ENCODE results near the gene CFAP54.

DNA sequence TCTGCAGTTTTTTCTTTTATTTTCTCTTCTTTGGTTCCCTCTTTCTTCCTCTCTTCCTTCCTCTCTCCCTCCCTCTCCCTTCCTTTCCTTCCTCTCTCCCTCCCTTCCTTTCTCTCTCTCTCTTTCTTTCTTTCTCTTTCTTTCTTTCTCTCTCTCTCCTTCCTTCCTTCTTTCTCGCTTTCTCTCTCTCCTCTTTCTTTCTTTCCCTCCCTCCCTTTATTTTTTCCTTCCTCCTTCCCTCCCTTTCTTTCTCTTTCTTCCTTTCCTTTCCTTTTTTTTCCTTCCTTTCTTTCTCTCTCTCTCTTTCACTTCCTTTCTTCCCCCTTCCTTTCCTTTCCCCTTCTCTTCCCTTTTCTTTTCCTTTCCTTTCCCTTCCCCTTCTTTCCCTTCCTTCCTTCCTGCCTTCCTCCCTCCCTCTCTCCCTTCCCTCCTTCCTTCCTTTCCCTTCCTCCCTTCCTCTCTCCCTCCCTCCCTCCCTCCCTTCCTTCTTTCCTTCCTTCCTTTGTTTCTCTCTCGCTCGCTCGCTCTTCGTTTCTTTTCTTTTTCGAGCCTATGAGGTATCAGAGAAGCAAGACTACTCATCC is 13.7 kb downstream of the CFAP54 start:
- TF ChIP-seq EZH2 (IDR thresholded peaks at IDR 0.05) (no peak), POLR2AphosphoS5 (IDR thresholded peaks at IDR 0.05; ENCODE audit: borderline replicate concordance, low read depth, low read length) (no peak)

All from SK-N-MC (cell line).